ENCODE measurements around the gene LEUTX.

LEUTX gene

DNA sequence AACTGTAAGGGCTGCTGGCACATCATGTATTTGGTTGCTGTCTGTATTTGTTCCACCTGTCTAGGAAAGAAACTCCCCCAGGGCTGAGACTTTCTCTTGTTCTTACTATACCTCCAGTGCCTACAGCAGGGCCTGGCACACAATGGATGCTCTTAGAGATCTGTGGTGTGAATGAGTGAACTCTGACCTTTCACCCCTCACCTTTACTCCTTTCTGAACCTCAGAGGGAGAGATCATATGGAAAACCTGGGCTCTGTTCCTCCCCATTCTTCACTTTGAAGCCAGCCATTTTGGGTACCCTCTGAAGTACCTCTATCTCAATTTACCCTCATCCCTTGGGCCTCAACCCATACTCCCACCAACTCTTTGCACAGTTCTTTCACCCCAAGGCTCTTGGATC lies 52.2 kb downstream of the LEUTX start:
- peaks cover 3% of the 10 kb centered on the region; the same call in 1 of the 2 replicates for H3K4me1 ChIP-seq (ENCODE audit: control insufficient read depth, insufficient read depth, low read length)
- no peak overlapping the region for H3K9ac ChIP-seq (ENCODE audit: low read depth, low read length)
- H3K27me3 ChIP-seq (ENCODE audit: control insufficient read depth, insufficient read depth, low read length) = no peaks in the 10 kb centered on the region
- H3K27ac ChIP-seq (ENCODE audit: low read depth, low read length) = no peak overlapping the region
- no peak overlapping the region for H3K4me3 ChIP-seq (ENCODE audit: low read depth, low read length)
- H3K9me3 ChIP-seq (ENCODE audit: control insufficient read depth, insufficient read depth, low read length) = no peaks in the 10 kb centered on the region
- peaks cover 64% of the 10 kb centered on the region for H3K36me3 ChIP-seq (ENCODE audit: control insufficient read depth, insufficient read depth, low read length)

DNA sequence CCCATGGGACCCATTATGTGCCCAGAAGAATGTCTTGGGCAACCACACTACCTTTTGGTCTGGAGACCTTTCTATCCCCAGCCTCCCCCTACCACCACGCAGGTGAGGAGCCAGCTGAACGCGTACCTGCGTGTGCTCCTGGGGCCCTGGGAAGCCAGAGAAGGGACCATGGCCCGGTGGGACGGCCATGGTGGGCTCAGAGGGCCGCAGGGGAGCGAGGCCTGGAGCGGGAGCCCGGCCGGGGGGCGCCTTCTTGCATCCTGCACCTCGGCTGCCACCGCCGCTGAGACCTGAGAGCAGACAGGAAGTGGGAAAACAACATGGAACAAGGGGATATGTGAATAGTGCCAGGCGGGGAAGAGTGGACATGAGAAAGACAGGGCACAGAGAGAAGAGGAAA lies 53.0 kb downstream of the LEUTX start:
- Histone ChIP-seq H3K4me1 (ENCODE audit: control insufficient read depth, insufficient read depth, low read length) (peaks cover 3% of the 10 kb centered on the region; the same call in 1 of the 2 replicates), H3K27ac (ENCODE audit: low read depth, low read length) (no peak overlapping the region), H3K4me3 (ENCODE audit: low read depth, low read length) (no peak overlapping the region), H3K36me3 (ENCODE audit: control insufficient read depth, insufficient read depth, low read length) (peaks cover 64% of the 10 kb centered on the region), H3K27me3 (ENCODE audit: control insufficient read depth, insufficient read depth, low read length) (no peaks in the 10 kb centered on the region), H3K9me3 (ENCODE audit: control insufficient read depth, insufficient read depth, low read length) (no peaks in the 10 kb centered on the region), H3K9ac (ENCODE audit: low read depth, low read length) (no peak overlapping the region)

DNA sequence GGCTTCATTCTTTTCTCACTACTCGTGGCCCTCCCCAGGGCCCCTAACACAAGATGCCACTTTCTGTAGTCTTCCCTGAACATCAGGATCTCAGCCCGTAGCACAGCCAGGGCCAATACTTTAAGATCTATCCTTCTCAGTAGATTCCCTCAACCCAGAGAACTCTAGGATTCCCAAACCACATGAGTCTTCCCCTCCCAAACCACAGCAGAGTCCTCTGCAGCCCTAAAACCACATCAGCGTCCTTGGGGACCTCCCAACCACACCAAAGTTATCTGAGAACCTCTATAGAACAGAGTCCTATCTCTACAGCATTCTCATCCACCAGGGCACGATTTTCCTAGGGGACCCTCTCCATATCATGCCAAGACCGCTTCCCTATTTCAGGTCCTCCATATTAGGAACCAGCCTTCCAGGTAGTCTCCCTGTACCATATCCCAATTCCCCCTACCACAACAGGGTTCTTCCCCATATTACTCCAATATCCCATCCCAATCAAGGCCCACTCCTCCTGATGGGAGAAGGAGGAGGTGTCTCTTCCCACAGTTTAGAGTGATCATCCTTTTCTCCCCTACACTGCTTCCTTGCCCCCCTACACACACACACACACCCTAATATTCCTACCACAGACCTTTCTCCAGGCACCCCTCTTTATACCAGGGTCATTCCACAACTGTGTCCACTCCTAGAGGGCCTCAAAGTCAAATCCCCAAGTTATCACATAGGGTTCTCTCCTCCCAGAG lies 53.9 kb downstream of the LEUTX start:
- Histone ChIP-seq H3K27ac (ENCODE audit: low read depth, low read length) (peak overlapping the region; percentile 97), H3K4me1 (ENCODE audit: control insufficient read depth, insufficient read depth, low read length) (peaks cover 3% of the 10 kb centered on the region; the same call in 1 of the 2 replicates), H3K9me3 (ENCODE audit: control insufficient read depth, insufficient read depth, low read length) (no peaks in the 10 kb centered on the region), H3K27me3 (ENCODE audit: control insufficient read depth, insufficient read depth, low read length) (no peaks in the 10 kb centered on the region), H3K36me3 (ENCODE audit: control insufficient read depth, insufficient read depth, low read length) (peaks cover 70% of the 10 kb centered on the region), H3K4me3 (ENCODE audit: low read depth, low read length) (peak overlapping the region; percentile 84), H3K9ac (ENCODE audit: low read depth, low read length) (peak overlapping the region; percentile 20; the same call in 1 of the 2 replicates)

DNA sequence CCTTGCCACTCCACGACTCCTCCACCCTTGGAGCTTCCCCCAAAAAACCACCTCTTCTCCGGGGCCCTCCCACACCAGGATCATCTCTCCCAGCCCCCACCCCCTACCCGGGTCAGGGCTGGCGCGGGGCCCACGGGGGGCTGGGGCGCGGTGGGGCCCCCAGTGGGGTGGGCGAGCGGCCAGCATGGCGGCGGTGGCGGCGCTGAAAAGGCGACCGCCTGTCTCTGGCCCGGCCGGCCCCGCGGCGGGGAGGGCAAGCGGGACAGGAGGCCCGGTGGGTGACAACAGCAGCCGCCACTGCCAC lies 54.5 kb downstream of the LEUTX start:
- H3K4me1 ChIP-seq (ENCODE audit: control insufficient read depth, insufficient read depth, low read length) = peaks cover 3% of the 10 kb centered on the region; the same call in 1 of the 2 replicates
- peaks cover 70% of the 10 kb centered on the region for H3K36me3 ChIP-seq (ENCODE audit: control insufficient read depth, insufficient read depth, low read length)
- peak overlapping the region; percentile 20; the same call in 1 of the 2 replicates for H3K9ac ChIP-seq (ENCODE audit: low read depth, low read length)
- no peaks in the 10 kb centered on the region for H3K27me3 ChIP-seq (ENCODE audit: control insufficient read depth, insufficient read depth, low read length)
- H3K27ac ChIP-seq (ENCODE audit: low read depth, low read length) = peak overlapping the region; percentile 97
- H3K9me3 ChIP-seq (ENCODE audit: control insufficient read depth, insufficient read depth, low read length) = no peaks in the 10 kb centered on the region
- H3K4me3 ChIP-seq (ENCODE audit: low read depth, low read length) = peak overlapping the region; percentile 84

DNA sequence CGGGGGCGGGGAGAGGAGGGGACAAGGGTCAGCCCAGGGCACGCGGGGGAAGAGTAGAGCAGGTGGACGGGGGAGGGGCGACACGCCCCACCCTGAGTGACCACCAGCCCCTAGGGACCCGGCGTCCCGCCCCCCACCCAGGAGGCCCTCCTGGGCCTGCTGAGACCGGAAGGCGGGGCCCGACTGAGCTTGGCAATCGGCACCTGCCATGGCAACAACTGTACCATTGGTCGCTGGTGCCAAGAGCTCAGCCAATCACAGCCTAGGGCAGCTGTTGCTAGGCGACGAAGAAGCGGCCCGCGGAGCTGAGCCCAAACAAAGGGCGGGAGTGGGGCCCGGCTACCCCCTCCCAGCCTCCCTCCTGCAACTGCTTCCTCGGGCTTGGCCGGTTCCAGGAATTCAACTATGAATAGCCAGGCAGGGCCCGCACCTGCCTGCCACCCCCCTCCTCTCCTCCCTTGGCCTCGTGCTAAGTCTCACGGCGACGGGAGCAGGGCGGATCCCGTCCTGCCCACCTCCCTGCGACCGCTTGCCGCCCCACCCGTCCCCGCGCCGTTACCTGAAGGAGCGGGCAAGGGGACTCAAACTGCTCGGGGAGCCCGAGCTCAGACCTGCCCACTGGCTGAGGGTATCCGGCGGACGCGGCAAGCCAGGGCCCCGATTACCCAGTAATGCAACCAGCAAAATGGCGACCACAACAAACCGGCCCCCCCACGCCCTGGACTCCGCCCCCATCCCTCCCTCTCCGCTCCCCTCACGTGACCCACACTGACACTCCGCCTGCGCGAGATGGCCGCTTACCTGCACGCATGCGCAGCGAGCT lies 55.0 kb downstream of the LEUTX start, which contains the start of gene DYRK1B:
TSS of gene DYRK1B (minus strand) at position 699 of the 823 bp plus-strand sequence. CDS start 2,295 bp downstream, outside the sequence.
- no peaks in the 10 kb centered on the region for H3K27me3 ChIP-seq (ENCODE audit: control insufficient read depth, insufficient read depth, low read length)
- H3K9me3 ChIP-seq (ENCODE audit: control insufficient read depth, insufficient read depth, low read length) = no peaks in the 10 kb centered on the region
- peaks cover 71% of the 10 kb centered on the region for H3K36me3 ChIP-seq (ENCODE audit: control insufficient read depth, insufficient read depth, low read length)
- peak within 1 kb of the TSS; percentile 97 for H3K27ac ChIP-seq (ENCODE audit: low read depth, low read length)
- peak within 1 kb of the TSS; percentile 77 for H3K9ac ChIP-seq (ENCODE audit: low read depth, low read length)
- H3K4me3 ChIP-seq (ENCODE audit: low read depth, low read length) = peak within 1 kb of the TSS; percentile 84
- peaks cover 3% of the 10 kb centered on the region; the same call in 1 of the 2 replicates for H3K4me1 ChIP-seq (ENCODE audit: control insufficient read depth, insufficient read depth, low read length)

DNA sequence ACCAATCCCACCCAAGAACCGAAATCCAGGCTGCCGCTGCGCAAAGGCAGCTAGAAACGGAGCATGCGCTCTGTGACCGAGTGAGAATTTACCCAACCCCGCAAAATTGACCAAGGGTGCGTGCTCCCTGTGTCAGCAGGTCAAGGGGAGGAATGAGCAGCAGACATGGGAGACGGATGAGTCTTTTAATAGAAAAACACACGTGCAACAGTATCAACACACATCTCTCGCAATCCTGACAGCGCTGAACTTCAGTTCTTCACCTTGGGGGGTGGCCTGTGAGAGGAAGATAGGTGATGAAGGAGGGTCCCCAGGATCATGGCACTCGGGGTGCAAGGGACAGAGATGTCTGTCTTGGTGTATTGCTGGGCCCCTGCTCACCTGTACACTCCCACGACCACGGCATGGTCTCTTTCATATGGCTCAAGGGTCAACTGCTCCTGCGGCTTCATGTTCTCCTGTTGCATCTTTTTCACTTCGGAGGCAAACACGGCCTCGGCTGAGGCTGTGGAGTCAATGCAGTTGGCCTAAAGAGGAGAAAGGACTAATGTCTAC lies 55.7 kb downstream of the LEUTX start:
- H3K9me3 ChIP-seq (ENCODE audit: control insufficient read depth, insufficient read depth, low read length) = no peaks in the 10 kb centered on the region
- peaks cover 72% of the 10 kb centered on the region for H3K36me3 ChIP-seq (ENCODE audit: control insufficient read depth, insufficient read depth, low read length)
- H3K9ac ChIP-seq (ENCODE audit: low read depth, low read length) = no peak overlapping the region
- H3K4me3 ChIP-seq (ENCODE audit: low read depth, low read length) = no peak overlapping the region
- no peaks in the 10 kb centered on the region for H3K27me3 ChIP-seq (ENCODE audit: control insufficient read depth, insufficient read depth, low read length)
- H3K4me1 ChIP-seq (ENCODE audit: control insufficient read depth, insufficient read depth, low read length) = peaks cover 3% of the 10 kb centered on the region; the same call in 1 of the 2 replicates
- peak overlapping the region; percentile 43 for H3K27ac ChIP-seq (ENCODE audit: low read depth, low read length)
